22Rv1 (cell line): ENCODE measurements around the gene PHF21A.

Experiments used
- H3K27ac ChIP-seq: fragments of 450-650 bp; 2 replicates; pipeline ENCODE4 v1.5.1; 2017
- CTCF ChIP-seq: fragments of 450-650 bp; IDR thresholded peaks from 2 replicates; pipeline ENCODE4 v1.5.1; 2017; ENCODE audit warnings: mild to moderate bottlenecking
- ZFX ChIP-seq: fragments of 450-650 bp; IDR thresholded peaks from 2 replicates; pipeline ENCODE4 v1.6.1; 2017; ENCODE audit warnings: antibody characterized with exemption, borderline replicate concordance

Gene PHF21A

DNA sequence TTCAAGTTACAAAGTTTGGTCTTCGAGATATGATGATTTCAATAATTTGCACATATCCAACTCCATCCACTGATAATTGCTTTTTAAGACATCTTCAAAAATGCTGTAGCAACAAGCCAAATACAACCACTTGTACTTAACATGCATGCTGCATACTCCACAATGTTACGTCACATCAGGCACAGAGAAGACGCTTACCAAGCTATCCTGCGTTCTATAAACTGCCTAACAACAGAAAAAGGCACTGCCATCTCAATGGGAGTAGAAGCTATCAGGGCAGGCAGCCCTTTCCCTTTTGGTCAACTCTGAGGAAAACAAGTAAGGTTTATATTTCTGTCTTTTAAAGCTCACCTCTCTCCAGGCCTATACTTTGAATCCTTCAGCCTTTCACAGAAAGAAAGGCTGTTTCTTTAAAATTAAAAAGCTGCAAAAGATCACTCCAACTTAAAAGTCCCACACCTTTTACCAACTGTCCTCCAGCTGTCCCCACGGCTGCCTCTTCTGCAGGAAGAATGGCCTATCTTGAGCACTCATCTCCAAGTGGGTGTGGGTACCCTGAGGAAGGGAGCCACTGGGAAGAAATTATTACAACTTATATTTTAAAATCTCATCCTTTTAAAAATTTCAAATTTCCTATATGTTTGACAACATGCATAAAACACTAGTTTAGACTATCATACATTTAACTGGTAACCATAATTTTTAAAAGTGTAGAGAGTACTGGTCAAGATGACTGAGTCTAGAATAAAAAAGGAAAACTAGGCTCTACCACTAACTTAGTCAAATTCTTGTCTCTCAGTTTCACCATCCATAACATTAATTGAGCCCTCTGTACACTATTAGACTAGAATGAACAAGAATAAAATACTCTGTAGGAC lies 14.5 kb downstream of the PHF21A start:
- no peak for TF ChIP-seq CTCF
- TF ChIP-seq ZFX = no peak
- H3K27ac ChIP-seq = no peak overlapping the region

DNA sequence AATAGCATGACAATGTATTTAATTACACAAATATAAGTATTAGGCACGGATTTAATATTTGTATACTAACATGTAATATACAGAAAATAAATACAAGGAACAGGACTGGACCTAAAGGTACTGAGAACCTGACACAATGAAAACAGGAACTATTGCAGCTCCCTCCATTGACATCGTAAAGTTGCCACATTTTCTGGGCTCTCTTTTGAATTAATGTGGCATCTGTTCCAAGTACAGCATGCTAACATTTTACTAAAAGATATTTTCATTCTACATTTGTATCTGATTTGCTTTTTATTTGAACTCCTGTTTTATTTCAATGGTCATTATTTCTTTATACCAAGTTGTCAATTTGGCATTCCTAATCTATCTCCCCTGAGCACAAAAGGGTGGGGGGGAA lies 15.3 kb downstream of the PHF21A start:
- TF ChIP-seq CTCF = no peak
- no peak overlapping the region for H3K27ac ChIP-seq

GRCh38 chr11:46105134-46105628 lies 16.1 kb downstream of the PHF21A start:
- no peak overlapping the region for H3K27ac ChIP-seq
- TF ChIP-seq CTCF (no peak), ZFX (no peak)

DNA sequence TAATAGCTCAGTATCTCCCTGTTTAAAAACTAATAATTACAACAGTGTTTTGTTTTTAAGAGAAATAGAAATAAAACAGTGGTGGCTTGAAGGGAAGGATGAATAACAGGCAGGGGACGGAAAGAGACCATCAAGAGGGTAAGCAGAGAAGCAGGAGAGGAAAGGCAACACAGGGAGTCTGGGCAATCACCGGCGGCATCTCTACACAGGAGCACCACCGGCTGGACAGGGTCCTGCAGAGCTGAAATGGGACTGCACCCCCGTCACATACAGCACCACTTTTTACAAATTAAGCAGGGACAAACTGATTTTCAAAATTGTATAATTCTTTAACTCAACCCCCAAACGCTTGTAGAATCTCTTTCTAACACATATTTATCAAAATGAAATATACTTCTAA lies 18.4 kb downstream of the PHF21A start:
- no peak overlapping the region for H3K27ac ChIP-seq

GRCh38 chr11:46100670-46101069 lies 20.6 kb downstream of the PHF21A start:
- no peak for TF ChIP-seq ZFX
- no peak for TF ChIP-seq CTCF
- no peak overlapping the region for H3K27ac ChIP-seq

More for the DNA sequence above, 18.4 kb downstream of the PHF21A start:
- TF ChIP-seq ZFX (no peak), CTCF (no peak)

GRCh38 chr11:46099963-46100316 lies 21.3 kb downstream of the PHF21A start:
- no peak overlapping the region for H3K27ac ChIP-seq
- TF ChIP-seq ZFX (no peak), CTCF (no peak)

GRCh38 chr11:46090375-46090774 lies 30.9 kb downstream of the PHF21A start:
- no peak for TF ChIP-seq ZFX
- TF ChIP-seq CTCF = no peak
- H3K27ac ChIP-seq = no peak overlapping the region
